ENCODE data around the gene WASHC4.

Gene WASHC4

GRCh38 chr12:105107494-105108371 lies at the start of gene WASHC4:
Gene WASHC4 (plus strand): TSS chr12:105107731. CDS start chr12:105107801, 70 bp downstream.
- DNase-seq (ENCODE audit: low read depth in 2 of 2, low spot score in 1 of 2) = peak; percentile 84 to 87

GRCh38 chr12:105060715-105061378 lies 46.7 kb upstream of the WASHC4 start:
- DNase-seq (ENCODE audit: low read depth in 2 of 2, low spot score in 1 of 2) = no peak

DNA sequence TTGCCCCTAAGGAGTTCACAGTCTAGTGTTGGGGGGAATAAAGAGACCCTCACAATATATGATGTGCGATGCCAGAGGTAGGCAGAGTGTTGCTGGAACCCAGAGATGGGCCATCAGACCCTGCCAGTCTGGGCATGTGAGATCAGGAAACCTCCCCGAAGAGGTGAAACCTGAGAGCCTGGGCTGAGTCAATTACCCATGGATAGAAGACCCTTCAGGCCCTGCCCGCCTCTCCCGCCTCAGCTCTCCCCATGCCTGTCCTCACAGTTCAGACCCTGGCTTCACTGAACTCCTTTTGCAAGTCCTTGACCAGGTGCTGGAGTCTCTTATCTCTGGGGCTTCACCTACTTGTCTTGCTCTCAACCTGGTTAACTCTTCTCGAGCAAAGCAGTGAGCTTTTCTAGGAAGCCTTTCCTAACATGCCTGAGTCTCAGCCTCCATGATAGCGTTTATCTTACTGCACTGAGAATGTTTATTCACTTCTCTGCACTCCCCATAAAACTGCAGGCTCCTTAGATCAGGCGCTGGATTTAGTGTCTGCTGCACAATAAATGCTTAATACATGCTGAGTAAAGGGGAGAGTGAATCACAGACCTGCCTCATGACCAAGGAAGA lies 42.9 kb upstream of the WASHC4 start:
- no peak for DNase-seq (ENCODE audit: low read depth in 2 of 2, low spot score in 1 of 2)

DNA sequence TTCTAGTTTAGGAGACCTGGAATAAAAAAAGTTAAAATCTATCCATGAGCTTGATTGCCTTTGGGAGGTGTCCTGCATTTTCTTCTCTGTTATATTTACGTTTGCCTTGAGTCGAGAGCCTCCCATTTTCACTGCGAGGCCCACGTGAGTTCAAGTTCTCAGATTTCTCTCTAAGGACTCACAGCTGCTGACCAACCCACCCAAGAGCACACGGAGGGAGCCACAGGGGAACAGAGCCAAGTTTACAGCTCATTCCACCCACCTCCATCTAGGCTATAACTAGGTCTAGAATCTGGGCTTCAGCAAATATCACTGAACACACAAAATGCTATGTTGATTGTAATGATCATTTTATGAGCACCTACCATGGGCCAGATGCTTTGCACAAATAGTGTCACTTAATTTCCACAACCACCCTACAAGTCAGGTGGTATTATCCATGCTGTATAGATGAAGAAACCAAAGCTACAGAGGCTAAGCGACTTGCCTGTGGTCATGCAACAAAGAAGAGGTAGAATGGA lies 40.0 kb upstream of the WASHC4 start:
- DNase-seq (ENCODE audit: low read depth in 2 of 2, low spot score in 1 of 2) = no peak

- DNase-seq (ENCODE audit: low read depth in 2 of 2, low spot score in 1 of 2) = no peak
Measured at GRCh38 chr12:105069936-105070702, 37.4 kb upstream of the WASHC4 start.

GRCh38 chr12:105071981-105072380 lies 35.5 kb upstream of the WASHC4 start:
- no peak for DNase-seq (ENCODE audit: low read depth in 2 of 2, low spot score in 1 of 2)

DNA sequence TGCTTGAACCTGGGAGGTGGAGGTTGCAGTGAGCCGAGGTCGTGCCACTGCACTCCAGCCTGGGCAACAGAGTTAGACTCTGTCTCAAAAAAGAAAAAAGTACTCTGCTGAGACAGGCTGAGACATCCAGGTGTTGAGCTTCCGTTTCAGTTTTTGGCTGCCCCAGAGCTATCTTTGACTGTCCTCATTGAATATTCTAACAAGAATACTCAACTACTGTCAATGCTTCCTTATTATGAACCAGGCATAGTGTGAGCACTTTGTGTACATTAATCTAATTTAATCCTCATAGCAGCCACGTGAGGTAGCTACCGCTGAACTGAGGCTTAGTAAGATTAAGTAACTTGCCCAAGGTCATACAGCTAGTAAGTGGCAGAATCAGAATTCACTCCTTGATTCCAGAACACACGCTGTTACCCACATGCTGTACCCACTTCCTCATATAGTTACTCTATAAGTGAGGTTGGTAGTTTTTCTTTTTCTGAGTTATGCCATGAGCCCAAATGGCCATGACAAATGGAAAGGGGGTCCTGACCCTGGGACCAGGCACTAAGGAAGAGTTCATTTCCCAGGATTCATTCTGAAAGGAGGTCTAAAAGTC lies 34.5 kb upstream of the WASHC4 start:
- no peak for DNase-seq (ENCODE audit: low read depth in 2 of 2, low spot score in 1 of 2)

DNA sequence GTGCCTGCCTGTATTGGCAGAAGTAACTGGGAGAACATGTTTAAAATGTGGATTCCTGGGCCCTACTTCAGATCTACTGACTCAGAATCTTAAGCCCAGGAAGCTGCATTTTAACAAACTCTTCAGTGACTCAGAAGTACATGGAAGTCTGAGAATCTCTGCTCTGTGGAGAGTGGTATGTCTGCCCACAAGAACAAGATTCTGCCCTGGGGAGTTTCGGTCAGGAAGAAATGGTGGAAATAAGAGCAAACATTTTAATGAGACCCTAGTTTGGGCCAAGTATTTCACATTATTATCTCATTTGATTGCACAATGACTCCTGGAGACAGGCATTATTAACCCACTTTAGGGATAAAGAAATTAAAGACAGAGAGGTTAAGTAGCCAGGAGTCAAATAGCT lies 31.4 kb upstream of the WASHC4 start:
- DNase-seq (ENCODE audit: low read depth in 2 of 2, low spot score in 1 of 2) = no peak

DNA sequence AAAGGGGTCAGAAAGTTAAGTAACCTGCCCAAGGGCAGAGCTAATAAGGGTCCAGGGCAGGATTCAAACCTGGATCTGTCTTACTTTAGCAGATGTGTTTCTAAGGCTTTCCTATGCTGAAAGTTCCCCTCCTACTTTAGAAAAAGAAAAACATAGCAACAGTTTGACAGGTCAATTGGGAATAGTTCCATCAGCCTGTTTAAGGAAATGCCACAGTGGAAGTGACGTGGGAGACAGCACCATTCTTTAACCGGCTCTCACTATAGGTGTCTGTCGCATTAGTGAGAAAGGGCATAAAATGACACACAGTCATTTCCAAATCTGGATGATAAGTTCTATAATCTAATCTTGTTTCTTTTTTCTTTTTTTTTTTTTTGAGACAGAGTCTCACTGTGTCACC lies 30.6 kb upstream of the WASHC4 start:
- no peak for DNase-seq (ENCODE audit: low read depth in 2 of 2, low spot score in 1 of 2)

GRCh38 chr12:105077435-105077834 lies 30.1 kb upstream of the WASHC4 start:
- no peak for DNase-seq (ENCODE audit: low read depth in 2 of 2, low spot score in 1 of 2)

DNA sequence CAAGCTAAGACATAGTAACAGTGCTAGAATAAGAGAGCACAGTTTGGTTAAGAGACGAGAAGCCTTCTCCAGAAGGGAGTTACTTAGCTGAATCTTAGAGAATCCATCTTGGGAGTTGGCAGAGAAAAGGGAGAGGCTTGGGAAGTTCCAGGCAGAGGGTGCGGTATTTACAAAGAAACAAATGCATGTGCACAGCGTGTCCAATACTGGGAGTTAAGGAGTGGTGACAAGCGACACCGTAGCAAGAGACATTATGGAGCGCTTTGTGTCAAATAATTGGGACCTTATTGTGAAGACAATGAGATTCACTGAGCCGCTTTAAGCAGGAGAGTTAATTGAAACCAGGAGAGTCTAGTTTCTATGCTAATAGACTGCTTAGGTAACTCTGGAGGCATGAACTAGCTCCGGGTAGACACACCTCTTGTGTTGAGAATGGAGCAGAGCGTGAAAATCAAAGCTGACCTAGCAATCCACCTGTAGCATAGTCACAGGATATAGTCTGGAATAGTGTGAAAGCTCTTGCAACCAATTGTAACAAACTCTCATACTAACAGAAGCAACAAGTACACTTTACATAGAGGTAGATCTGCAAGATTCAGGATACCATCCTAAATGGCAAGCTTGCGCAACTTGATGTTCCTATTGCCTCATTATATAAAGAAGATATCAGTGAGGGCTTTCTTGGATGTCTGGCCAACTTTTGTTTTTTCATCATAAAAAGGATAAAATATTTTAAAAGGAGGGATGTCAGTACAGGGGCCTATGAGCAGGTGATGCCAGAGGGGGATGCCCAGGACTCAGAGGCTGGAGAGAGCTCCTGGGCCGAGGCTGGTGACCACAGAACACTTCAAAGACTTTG lies 28.6 kb upstream of the WASHC4 start:
- no peak for DNase-seq (ENCODE audit: low read depth in 2 of 2, low spot score in 1 of 2)

GRCh38 chr12:105083031-105083430 lies 24.5 kb upstream of the WASHC4 start:
- DNase-seq (ENCODE audit: low read depth in 2 of 2, low spot score in 1 of 2) = no peak

GRCh38 chr12:105083551-105084105 lies 23.9 kb upstream of the WASHC4 start:
- DNase-seq (ENCODE audit: low read depth in 2 of 2, low spot score in 1 of 2) = no peak

GRCh38 chr12:105084251-105085250 lies 23.0 kb upstream of the WASHC4 start, which contains the start of gene ALDH1L2:
Gene ALDH1L2 (minus strand): TSS chr12:105084458. CDS start chr12:105084436, 22 bp downstream.
- DNase-seq (ENCODE audit: low read depth in 2 of 2, low spot score in 1 of 2) = peak in 1 of 2 donors; percentile 3

DNA sequence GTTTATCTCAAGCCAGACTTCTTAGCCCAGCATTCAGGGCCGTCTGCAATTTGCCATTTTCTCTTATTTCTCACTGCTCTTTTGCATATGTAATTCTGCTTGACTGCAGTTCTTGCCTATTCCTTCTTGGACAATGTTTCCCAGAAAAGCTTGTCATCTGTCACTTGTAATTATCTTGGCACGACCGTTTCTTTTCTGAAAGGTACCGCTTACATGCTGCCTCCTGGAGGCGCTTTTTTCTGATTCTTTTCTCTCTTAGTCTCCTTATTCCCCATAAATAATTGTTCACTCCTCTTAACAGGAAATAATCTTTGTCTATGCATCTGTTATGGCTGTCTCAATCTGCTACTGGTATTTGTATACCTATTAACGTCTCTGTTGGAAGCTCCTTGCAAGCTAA lies 22.0 kb upstream of the WASHC4 start:
- no peak for DNase-seq (ENCODE audit: low read depth in 2 of 2, low spot score in 1 of 2)

GRCh38 chr12:105089817-105090216 lies 17.7 kb upstream of the WASHC4 start:
- no peak for DNase-seq (ENCODE audit: low read depth in 2 of 2, low spot score in 1 of 2)

GRCh38 chr12:105090361-105090760 lies 17.2 kb upstream of the WASHC4 start:
- no peak for DNase-seq (ENCODE audit: low read depth in 2 of 2, low spot score in 1 of 2)

Data from stimulated activated CD8-positive, alpha-beta memory T cell treated with anti-CD3 and anti-CD28 coated beads, Interleukin-4, amount 100 ng/mL, for 1 hour (primary cell).